ENCODE measurements around the gene THAP9.

DNA sequence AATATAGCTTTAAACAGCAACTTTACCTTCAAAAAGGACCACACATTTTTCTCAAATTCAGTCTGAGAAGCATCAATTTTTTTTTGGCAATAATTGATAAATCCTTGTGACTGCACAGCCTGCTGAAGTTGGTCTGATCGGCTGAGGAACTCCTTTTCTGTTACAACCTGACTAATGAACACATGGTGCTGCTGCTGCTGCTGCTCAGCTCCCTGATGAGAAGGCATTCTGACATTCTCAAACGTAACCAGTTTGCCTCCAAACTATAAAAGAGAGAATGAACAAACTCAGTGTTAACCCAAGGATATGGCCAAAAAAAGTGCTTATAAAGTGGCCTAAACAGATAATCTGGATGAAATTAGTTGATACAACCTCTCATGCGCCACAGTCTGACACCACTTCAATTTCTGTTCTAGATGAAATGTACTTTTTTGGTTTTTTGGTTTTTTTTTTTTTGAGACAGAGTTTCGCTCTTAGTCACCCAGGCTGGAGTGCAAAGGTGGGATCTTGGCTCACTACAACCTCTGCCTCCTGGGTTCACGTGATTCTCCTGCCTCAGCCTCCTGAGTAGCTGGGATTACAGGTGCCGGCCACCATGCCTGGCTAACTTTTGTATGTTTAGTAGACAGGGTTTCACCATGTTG, 36.1 kb upstream of the THAP9 start:
- no peak for TF ChIP-seq POLR2AphosphoS5 (IDR thresholded peaks at IDR 0.05)
- TF ChIP-seq, protein P1, sequence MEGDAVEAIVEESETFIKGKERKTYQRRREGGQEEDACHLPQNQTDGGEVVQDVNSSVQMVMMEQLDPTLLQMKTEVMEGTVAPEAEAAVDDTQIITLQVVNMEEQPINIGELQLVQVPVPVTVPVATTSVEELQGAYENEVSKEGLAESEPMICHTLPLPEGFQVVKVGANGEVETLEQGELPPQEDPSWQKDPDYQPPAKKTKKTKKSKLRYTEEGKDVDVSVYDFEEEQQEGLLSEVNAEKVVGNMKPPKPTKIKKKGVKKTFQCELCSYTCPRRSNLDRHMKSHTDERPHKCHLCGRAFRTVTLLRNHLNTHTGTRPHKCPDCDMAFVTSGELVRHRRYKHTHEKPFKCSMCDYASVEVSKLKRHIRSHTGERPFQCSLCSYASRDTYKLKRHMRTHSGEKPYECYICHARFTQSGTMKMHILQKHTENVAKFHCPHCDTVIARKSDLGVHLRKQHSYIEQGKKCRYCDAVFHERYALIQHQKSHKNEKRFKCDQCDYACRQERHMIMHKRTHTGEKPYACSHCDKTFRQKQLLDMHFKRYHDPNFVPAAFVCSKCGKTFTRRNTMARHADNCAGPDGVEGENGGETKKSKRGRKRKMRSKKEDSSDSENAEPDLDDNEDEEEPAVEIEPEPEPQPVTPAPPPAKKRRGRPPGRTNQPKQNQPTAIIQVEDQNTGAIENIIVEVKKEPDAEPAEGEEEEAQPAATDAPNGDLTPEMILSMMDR (IDR thresholded peaks at IDR 0.05; ENCODE audit: poor library complexity, severe bottlenecking): no peak
- no peak for TF ChIP-seq RAD21 (conservative IDR thresholded peaks at IDR 0.05)
- TF ChIP-seq EZH2 (IDR thresholded peaks at IDR 0.05; ENCODE audit: borderline replicate concordance, insufficient read depth, low read length, poor library complexity, severe bottlenecking): no peak
- no peak for TF ChIP-seq TAF1 (IDR thresholded peaks at IDR 0.05; ENCODE audit: low read depth)
- TF ChIP-seq EP300 (conservative IDR thresholded peaks at IDR 0.05; ENCODE audit: poor library complexity, severe bottlenecking): no peak
- TF ChIP-seq MXI1 (conservative IDR thresholded peaks at IDR 0.05; ENCODE audit: poor library complexity, severe bottlenecking): no peak
